Anterior cingulate cortex (tissue), 58 donors: ENCODE measurements around the gene HUS1.
"Not testable (repeated sequence)": the region's sequence is repeated elsewhere in the genome, so short reads cannot be mapped to it uniquely, and the experiment has no call there.

Source experiments
- DNase-seq, 58 donors: peaks; one replicate each; lab custom pipeline; 2025; lab: John Stamatoyannopoulos, UW

The HUS1 gene

DNA sequence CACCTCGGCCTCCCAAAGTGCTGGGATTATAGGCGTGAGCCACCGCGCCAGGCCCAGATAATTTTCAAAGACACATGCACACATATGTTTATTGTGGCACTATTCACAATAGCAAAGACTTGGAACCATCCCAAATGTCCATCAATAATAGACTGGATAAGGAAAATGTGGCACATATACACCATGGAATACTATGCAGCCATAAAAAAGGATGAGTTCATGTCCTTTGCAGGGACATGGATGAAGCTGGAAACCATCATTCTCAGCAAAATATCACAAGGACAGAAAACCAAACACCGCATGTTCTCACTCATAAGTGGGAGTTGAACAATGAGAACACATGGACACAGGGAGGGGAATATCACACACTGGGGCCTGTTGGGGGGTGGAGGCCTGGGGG is 1.2 kb upstream of the HUS1 start:
- DNase-seq: not testable (repeated sequence)

- no peak for DNase-seq
These were observed 392 bp upstream of the HUS1 start for GRCh38 chr7:47979832-47980181.

GRCh38 chr7:47978790-47979144 is 648 bp downstream of the HUS1 start:
- no peak for DNase-seq

GRCh38 chr7:47973739-47974138 is 5.7 kb downstream of the HUS1 start:
- DNase-seq: no peak

DNA sequence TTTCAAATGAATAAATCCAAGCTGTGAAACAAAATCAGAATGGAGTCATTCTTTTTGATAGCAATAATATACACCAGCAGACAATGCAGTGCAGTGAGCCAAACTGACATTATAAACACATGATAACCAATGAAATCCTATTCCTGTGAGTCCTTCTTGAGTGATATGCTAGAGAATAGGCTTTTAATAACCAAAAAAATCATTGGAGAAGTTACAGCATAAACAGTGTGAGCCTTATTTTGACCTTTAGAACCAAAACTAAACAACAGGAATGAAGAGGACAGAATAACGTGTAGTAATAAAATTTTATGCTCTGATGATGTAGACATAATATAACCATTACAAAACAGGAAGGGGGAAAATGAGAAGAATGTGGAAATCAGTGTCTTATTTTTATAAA is 8.7 kb downstream of the HUS1 start:
- DNase-seq: no peak

DNA sequence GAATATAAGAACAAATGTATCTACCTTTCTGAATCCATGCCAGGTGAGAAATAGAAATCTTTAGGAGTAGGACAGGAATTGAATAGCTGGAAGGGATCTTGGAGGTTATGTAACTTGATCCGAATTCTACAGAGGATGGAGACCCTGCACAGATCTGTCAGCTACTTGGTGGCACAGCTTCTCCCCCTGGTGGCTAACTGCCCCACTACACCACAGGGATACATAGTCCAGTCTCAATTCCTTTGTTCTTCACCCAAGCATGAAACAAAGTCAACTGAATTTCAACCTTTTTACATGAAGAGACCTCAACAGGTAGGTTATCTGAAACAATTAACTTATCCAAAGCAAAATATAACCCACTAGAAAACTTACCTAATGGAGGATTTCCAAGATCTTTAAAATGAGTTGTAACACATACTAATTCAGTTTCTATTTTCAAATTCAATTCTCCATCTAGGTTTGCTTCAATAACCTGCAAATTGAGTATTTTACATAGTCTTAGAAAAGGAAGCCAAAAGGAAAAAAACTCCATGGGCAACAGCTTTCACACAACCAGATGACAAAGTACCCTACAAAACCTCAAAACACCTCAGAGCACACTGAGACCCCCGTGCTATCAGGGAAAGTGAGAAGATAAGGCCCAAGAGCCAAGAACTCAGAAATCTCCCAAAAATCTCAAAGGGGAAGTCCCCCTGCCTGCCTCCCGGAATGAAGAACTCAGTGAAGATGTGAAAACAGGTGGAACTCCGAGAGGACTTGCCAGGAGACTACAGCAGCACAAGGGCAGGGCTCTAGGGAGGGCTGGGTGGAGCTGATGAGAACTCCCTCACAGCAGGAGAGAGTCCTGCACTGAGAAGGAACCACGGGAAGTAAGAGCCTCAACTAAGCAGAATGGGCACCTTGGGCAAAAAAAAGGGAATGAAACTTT is 10.3 kb downstream of the HUS1 start:
- peak in 44 of 58 donors; percentile 1 to 79 (median 26) for DNase-seq

DNA sequence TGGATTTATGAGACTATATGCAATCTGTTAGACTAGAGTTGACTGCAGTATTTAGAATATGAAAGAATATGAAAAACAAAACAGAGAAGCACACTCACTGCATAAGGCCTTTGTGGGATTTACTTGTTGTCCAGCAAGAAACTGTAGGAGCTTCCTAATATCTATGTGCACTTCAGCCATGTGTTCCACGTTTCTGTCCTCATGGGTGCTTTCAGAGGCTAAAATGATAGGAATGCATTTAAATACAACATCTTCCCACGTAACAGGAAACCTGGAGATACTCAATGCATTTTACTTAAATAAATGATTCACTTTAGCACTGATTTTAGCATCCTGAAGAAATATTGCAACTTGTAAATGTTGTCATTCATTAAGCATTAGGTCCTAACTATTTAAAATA is 11.7 kb downstream of the HUS1 start:
- DNase-seq: no peak

DNA sequence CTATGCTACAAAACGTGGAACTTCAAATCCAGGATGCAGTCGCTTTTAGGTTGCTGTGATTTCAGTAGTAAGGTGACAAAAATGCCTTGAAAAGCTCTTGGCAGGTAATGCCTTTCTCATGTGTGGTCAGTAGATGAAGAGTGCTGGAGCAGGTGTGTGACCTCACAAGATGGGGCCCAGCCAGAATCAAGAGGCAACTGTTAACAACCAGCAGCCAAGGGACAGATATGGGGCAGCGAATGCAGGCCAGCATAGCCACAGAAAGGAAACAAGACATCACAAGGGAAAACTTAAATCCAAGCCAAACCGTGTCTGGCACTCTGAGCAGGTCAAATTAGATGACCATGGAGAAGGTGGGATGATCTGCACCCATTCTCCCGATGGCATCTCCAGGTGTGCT is 12.3 kb downstream of the HUS1 start:
- no peak for DNase-seq

GRCh38 chr7:47965456-47965855 is 14.0 kb downstream of the HUS1 start:
- DNase-seq: peak in 18 of 58 donors; percentile 4 to 62 (median 22)

DNA sequence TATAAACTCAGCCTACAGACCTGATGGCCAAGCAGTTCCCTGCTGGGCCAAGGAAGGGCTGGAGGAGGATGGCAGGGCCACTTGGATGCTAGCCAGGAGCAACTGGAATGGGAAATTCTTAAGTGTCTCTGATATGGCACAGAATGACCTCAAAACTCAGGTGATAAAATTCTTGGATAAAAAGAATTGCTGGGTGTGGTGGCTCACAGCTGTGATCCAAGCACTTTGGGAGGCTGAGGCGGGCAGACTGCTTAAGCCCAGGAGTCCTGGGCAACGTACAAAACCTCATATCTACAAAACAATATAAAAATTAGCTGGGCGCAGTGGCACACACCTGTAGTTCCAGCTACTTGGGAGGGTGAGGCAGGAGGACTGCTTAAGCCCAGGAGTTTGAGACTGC is 17.2 kb downstream of the HUS1 start:
- DNase-seq: no peak

DNA sequence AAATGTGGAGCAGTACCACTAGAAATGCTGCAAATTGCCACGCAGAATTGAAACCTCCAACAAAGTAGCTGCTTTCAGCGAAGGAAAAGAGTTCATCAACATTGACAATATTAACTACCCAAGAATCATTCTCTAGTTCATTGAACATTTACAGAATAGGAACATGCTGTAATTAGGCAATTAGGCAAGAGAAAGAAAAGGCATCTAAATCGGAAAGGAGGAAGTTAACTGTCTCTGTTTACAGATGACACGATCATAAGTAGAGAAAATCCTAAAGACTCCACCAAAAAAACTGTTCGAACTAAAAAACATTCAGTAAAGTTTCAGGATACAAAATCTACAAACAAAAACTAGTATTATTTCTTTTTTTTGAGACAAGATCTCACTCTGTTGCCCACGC is 22.3 kb downstream of the HUS1 start:
- DNase-seq: no peak

DNA sequence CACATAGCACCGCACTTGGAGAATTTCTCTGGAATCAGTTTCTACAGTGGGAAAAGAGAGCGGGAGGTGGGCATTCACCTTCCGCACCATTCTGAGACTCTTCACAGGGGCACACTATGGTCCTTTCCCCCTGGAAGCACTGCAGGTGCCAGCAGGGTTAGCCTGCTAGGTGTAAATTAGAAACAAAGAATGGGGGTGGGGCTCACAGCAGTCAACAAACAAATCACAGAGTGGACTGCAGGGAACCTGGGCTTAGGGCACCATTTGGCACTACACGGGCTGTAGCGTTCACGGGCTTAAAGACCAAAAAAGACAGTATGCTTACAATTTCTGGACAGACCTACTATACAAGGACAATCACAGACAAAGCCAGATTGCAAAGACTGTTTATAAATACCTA is 23.2 kb downstream of the HUS1 start:
- no peak for DNase-seq

DNA sequence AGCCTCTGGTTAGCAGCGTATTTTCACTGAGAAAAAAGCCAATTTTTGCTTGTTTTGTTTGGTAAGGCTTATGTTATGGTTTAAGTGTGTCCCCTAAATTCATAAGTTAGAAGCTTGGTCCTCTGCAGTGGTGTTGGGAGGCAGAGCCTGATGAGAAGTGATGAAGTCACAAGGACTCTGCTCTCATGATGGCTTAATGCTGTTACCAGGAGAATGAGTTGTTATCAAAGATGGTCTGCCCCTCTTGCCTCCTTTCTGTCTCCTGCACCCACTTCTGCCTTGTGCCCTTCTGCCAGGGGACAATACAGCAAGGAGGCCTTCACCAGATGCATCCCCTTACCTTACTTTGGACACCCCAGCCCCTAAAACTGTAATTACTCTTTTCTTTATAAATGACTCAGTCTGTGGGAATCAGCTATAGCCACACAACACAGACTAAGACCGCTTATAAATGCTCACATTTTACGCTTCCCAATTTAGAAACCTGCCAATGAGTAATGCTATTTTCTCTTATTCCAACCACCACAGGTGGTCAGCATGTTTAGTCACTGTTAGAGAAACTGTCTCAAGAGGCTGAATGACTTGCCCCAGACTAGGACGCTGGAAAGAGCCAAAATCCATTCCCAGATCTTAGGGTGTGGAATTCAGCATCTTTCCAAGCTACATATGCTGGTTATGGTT is 25.0 kb downstream of the HUS1 start:
- no peak for DNase-seq

DNA sequence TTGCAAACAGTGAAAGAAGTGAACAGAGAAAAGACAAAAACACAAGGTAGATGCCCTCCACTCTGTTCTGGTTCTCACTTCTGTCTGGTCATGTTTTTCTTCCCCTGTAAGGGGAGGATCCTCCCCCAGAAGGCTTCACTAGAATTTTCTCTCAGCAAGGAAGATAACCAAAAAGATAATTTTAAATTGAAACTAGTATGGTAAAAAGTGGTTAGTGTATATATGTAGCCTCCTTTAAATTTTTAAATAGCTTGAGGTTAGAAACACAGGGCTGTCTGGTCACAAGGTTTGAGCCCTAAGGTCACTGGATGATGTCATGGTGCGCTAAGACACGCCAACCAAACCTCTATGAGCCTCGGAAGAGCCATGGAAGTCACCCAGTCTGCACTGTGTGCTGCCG is 25.6 kb downstream of the HUS1 start:
- no peak for DNase-seq

DNA sequence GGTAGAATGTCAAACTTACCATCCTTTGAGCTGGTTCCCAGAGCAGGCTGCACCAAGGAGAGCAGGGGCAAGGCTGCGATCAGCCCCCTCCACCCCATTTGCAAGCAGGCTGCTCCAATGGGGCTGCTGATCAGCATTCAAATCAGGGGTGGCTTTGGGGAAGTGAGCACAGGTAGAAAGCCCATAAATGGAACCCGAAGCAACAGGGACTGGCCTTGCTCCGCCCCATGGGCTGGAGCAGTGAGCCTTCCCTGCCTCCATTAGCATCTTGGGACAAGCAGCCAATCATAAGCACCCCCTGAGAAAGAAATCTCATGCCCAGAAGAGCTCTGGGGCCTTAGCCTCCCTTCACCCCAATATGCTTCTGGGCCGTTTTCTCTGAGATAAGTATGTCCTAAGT is 27.2 kb downstream of the HUS1 start:
- no peak for DNase-seq

- DNase-seq: no peak
These were observed 28.0 kb downstream of the HUS1 start for GRCh38 chr7:47951374-47951773.

- DNase-seq: peak in 3 of 58 donors; percentile 2 to 14 (median 8)
These were observed 28.7 kb downstream of the HUS1 start for GRCh38 chr7:47950714-47951113.

- DNase-seq: no peak
These were observed 29.7 kb downstream of the HUS1 start for GRCh38 chr7:47949703-47950102.

DNA sequence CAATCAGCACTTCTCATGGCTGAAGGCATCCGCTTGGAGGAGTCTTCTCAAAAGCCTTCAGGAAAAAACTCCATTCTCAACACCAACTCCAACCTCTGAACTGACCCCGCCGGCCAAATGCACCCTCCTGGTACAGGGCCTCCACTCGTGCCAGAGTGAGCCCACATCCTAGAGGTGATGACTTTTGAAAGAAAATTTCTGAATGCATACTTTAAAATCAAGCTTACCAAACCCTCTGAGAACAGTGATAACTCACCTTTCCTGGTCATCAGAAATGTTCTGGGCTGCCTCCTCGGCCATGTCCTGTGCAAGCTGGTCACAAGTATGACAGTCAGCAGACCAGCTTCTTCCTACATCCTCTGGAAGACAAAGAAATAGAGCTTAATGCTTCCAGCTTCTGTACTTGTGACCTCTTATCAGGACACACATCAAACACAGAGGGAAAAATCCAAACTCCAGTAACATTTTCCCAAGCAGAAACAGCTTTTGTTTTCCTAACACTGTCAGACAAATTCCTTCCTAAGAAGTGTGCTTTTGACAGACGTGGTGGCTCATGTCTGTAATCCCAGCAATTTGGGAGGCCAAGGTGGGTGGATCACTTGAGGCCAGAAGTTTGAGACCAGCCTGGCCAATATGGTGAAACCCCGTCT is 31.1 kb downstream of the HUS1 start, which contains the start of gene PKD1L1:
PKD1L1 (minus strand) TSS at position 326 of the 650 bp plus-strand sequence; CDS start at position 300, 26 bp downstream.
- DNase-seq: no peak

GRCh38 chr7:47947355-47947749 is 32.1 kb downstream of the HUS1 start:
- no peak for DNase-seq

DNA sequence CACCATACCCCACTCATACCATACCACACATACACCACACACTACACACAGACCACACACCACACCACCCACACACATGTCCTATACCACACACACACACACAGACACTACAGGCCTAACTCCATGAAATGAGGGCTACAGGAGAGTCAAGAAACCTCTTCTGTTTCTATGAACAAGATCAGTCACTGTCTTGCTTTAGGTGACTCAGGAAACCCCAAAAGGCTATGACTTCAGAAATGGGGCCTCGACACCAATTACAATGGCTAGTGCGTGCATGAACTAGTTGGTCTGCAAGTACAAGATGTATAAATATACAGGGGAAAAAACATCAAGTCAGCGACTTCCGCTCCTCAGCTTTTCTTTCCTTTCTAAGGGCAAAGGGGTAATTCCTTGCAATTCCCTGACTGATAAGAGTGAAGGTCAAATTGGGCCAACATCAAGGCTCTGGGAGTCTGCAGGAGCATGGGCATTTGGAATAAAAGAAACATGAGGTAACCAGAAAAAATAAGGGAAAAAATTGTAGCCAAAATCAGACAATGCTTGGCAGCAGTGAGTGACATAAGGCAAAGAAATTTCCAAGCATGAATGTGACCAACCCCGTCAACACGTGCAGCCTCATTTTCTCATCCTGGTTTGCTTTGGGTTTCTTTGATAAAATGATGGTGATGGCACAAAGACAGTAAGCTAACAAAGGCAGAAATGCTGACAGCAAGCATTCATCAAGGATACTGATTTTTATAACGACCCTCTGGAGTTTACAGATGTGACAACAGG is 32.6 kb downstream of the HUS1 start:
- no peak for DNase-seq
